ENCODE results near the gene PADI6.

The PADI6 gene

DNA sequence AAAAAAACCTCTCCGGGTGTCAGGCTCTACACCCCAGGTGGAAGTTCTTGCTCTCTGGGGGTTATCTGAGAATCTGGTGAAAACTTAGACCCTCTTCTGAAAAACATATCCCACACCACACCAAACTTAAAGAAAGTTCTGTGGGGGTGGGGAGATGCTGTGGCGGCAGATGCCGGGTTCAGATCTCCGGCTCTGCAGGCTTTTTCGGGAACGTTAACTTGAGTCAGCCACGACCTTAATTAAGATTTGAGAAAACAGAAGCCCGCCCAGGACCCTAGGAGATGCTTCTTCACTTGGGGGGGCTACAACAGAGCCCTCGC is 65.2 kb downstream of the PADI6 start:
- Histone ChIP-seq H3K36me3 (ENCODE audit: control insufficient read depth, insufficient read depth, low read length) (peaks cover 47% of the 10 kb centered on the region), H3K9ac (ENCODE audit: low read length) (peak overlapping the region; percentile 72), H3K4me3 (ENCODE audit: low read depth, low read length) (peak overlapping the region; percentile 69), H3K27ac (ENCODE audit: low read depth, low read length) (peak overlapping the region; percentile 35; the same call in 1 of the 2 replicates), H3K4me1 (ENCODE audit: control insufficient read depth, insufficient read depth, low read length) (peaks cover 61% of the 10 kb centered on the region), H3K9me3 (ENCODE audit: control insufficient read depth, insufficient read depth, low read depth, low read length) (no peaks in the 10 kb centered on the region), H3K27me3 (ENCODE audit: control insufficient read depth, insufficient read depth, low read length) (no peaks in the 10 kb centered on the region)

GRCh38 chr1:17437580-17438317 is 65.8 kb downstream of the PADI6 start:
- Histone ChIP-seq H3K27me3 (ENCODE audit: control insufficient read depth, insufficient read depth, low read length) (no peaks in the 10 kb centered on the region), H3K36me3 (ENCODE audit: control insufficient read depth, insufficient read depth, low read length) (peaks cover 43% of the 10 kb centered on the region)

DNA sequence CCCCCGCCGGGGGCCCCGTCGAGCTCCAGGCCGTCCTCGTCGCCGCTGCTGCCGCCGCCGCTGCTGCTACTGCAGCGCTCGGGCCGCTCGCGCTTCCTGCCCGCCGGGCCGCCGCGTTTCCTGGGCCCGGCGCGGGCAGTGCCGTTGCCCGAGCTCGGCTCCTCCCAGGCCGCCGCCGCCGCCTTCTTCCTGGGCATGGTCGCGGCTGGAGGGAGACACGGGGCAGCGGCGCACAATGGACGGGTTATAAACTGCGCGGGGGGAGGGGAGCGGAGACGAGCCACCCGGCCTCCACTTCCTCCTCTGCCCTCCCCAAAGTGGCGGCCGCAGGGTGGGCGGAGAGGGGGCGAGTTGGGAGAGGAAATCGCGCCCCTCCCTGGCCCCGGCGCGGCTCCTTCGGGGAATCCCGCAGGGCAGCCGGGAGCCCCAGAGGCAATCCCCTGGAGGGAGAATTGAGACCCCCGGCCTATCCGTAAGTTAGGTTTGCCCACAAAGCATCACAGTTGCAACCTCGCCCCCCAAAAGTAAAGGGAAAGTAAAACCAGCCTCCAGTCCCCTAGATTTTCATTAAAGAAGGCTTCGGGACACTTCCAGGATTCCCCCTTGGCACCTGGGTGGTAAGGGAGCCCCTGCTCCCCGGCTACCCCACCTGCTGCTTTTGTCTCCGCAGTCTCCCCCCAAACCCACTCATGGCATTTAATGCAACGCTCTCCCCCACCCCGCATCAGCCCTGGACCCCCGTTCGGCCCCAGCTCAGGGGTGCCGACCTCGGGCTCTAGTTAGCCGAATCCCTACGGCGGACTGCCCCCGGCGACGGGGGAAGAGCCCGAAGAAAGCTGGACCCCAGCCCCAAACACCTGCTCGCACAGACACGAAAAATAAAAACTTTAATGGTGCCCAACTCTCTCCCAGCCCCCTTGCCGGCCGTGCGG is 66.6 kb downstream of the PADI6 start:
- peak overlapping the region; percentile 97 for H3K9ac ChIP-seq (ENCODE audit: low read length)
- H3K9me3 ChIP-seq (ENCODE audit: control insufficient read depth, insufficient read depth, low read depth, low read length), result no peaks in the 10 kb centered on the region
- peaks cover 49% of the 10 kb centered on the region for H3K4me1 ChIP-seq (ENCODE audit: control insufficient read depth, insufficient read depth, low read length)
- H3K4me3 ChIP-seq (ENCODE audit: low read depth, low read length), result peak overlapping the region; percentile 91
- no peaks in the 10 kb centered on the region for H3K27me3 ChIP-seq (ENCODE audit: control insufficient read depth, insufficient read depth, low read length)
- peak overlapping the region; percentile 97 for H3K27ac ChIP-seq (ENCODE audit: low read depth, low read length)
- H3K36me3 ChIP-seq (ENCODE audit: control insufficient read depth, insufficient read depth, low read length), result peaks cover 35% of the 10 kb centered on the region

More at GRCh38 chr1:17437580-17438317, 65.8 kb downstream of the PADI6 start:
- Histone ChIP-seq H3K27ac (ENCODE audit: low read depth, low read length) (peak overlapping the region; percentile 97; the same call in 1 of the 2 replicates), H3K9ac (ENCODE audit: low read length) (peak overlapping the region; percentile 97), H3K4me3 (ENCODE audit: low read depth, low read length) (peak overlapping the region; percentile 91), H3K9me3 (ENCODE audit: control insufficient read depth, insufficient read depth, low read depth, low read length) (no peaks in the 10 kb centered on the region), H3K4me1 (ENCODE audit: control insufficient read depth, insufficient read depth, low read length) (peaks cover 56% of the 10 kb centered on the region)

GRCh38 chr1:17439250-17440073 is 67.5 kb downstream of the PADI6 start, which contains the start of gene RCC2:
TSS of gene RCC2 (minus strand) at chr1:17439677. CDS start at chr1:17438514, 1,163 bp downstream.
- H3K27me3 ChIP-seq (ENCODE audit: control insufficient read depth, insufficient read depth, low read length), result no peaks in the 10 kb centered on the region
- H3K9ac ChIP-seq (ENCODE audit: low read length), result peak within 1 kb of the TSS; percentile 97
- no peaks in the 10 kb centered on the region for H3K9me3 ChIP-seq (ENCODE audit: control insufficient read depth, insufficient read depth, low read depth, low read length)
- H3K4me3 ChIP-seq (ENCODE audit: low read depth, low read length), result peak within 1 kb of the TSS; percentile 91
- peaks cover 41% of the 10 kb centered on the region for H3K4me1 ChIP-seq (ENCODE audit: control insufficient read depth, insufficient read depth, low read length)
- peak within 1 kb of the TSS; percentile 97 for H3K27ac ChIP-seq (ENCODE audit: low read depth, low read length)
- peaks cover 27% of the 10 kb centered on the region for H3K36me3 ChIP-seq (ENCODE audit: control insufficient read depth, insufficient read depth, low read length)

- peaks cover 19% of the 10 kb centered on the region for H3K36me3 ChIP-seq (ENCODE audit: control insufficient read depth, insufficient read depth, low read length)
- H3K4me3 ChIP-seq (ENCODE audit: low read depth, low read length), result peak overlapping the region; percentile 91
- peaks cover 33% of the 10 kb centered on the region for H3K4me1 ChIP-seq (ENCODE audit: control insufficient read depth, insufficient read depth, low read length)
- H3K27ac ChIP-seq (ENCODE audit: low read depth, low read length), result peak overlapping the region; percentile 79; the same call in 1 of the 2 replicates
- H3K27me3 ChIP-seq (ENCODE audit: control insufficient read depth, insufficient read depth, low read length), result no peaks in the 10 kb centered on the region
- H3K9me3 ChIP-seq (ENCODE audit: control insufficient read depth, insufficient read depth, low read depth, low read length), result no peaks in the 10 kb centered on the region
- H3K9ac ChIP-seq (ENCODE audit: low read length), result peak overlapping the region; percentile 82
These were observed 68.3 kb downstream of the PADI6 start for GRCh38 chr1:17440074-17440826.

GRCh38 chr1:17440827-17441168 is 68.8 kb downstream of the PADI6 start:
- Histone ChIP-seq H3K4me3 (ENCODE audit: low read depth, low read length) (peak overlapping the region; percentile 91), H3K27me3 (ENCODE audit: control insufficient read depth, insufficient read depth, low read length) (no peaks in the 10 kb centered on the region), H3K9ac (ENCODE audit: low read length) (peak overlapping the region; percentile 82), H3K36me3 (ENCODE audit: control insufficient read depth, insufficient read depth, low read length) (peaks cover 14% of the 10 kb centered on the region), H3K9me3 (ENCODE audit: control insufficient read depth, insufficient read depth, low read depth, low read length) (no peaks in the 10 kb centered on the region), H3K27ac (ENCODE audit: low read depth, low read length) (no peak overlapping the region), H3K4me1 (ENCODE audit: control insufficient read depth, insufficient read depth, low read length) (peaks cover 30% of the 10 kb centered on the region)

- H3K36me3 ChIP-seq (ENCODE audit: control insufficient read depth, insufficient read depth, low read length), result peaks cover 8% of the 10 kb centered on the region
- no peaks in the 10 kb centered on the region for H3K9me3 ChIP-seq (ENCODE audit: control insufficient read depth, insufficient read depth, low read depth, low read length)
- peaks cover 29% of the 10 kb centered on the region for H3K4me1 ChIP-seq (ENCODE audit: control insufficient read depth, insufficient read depth, low read length)
- H3K27me3 ChIP-seq (ENCODE audit: control insufficient read depth, insufficient read depth, low read length), result no peaks in the 10 kb centered on the region
- no peak overlapping the region for H3K27ac ChIP-seq (ENCODE audit: low read depth, low read length)
- H3K9ac ChIP-seq (ENCODE audit: low read length), result peak overlapping the region; percentile 60
- peak overlapping the region; percentile 91 for H3K4me3 ChIP-seq (ENCODE audit: low read depth, low read length)
These were observed 69.4 kb downstream of the PADI6 start for GRCh38 chr1:17441265-17441992.

- no peaks in the 10 kb centered on the region for H3K27me3 ChIP-seq (ENCODE audit: control insufficient read depth, insufficient read depth, low read length)
- H3K27ac ChIP-seq (ENCODE audit: low read depth, low read length), result no peak overlapping the region
- peaks cover 24% of the 10 kb centered on the region for H3K4me1 ChIP-seq (ENCODE audit: control insufficient read depth, insufficient read depth, low read length)
- no peak overlapping the region for H3K9ac ChIP-seq (ENCODE audit: low read length)
- peaks cover 3% of the 10 kb centered on the region for H3K36me3 ChIP-seq (ENCODE audit: control insufficient read depth, insufficient read depth, low read length)
- H3K4me3 ChIP-seq (ENCODE audit: low read depth, low read length), result 0 out of 2 replicates have a peak overlapping the region, but pooled peaks have one; percentile 91
- H3K9me3 ChIP-seq (ENCODE audit: control insufficient read depth, insufficient read depth, low read depth, low read length), result no peaks in the 10 kb centered on the region
These were observed 70.0 kb downstream of the PADI6 start for GRCh38 chr1:17441993-17442357.

DNA sequence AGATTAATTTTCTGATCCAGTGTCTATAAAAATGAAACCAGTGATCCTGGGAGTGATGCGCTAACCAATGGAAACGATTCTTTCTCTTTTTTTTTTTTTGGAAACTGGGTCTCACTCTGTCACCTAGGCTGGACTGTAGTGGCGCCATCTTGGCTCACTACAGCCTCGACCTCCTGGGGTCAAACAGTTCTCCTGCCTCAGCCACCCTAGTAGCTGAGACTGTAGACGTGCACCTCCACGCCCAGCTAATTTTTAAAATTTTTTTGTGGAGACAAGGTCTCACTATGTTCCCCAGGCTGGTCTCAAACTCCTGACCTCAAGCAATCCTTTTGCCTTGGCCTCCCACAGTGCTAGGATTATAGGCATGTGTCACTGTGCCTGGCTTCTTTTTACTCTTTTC is 70.8 kb downstream of the PADI6 start:
- Histone ChIP-seq H3K4me1 (ENCODE audit: control insufficient read depth, insufficient read depth, low read length) (peaks cover 21% of the 10 kb centered on the region), H3K4me3 (ENCODE audit: low read depth, low read length) (no peak overlapping the region), H3K27ac (ENCODE audit: low read depth, low read length) (no peak overlapping the region), H3K36me3 (ENCODE audit: control insufficient read depth, insufficient read depth, low read length) (no peaks in the 10 kb centered on the region), H3K9me3 (ENCODE audit: control insufficient read depth, insufficient read depth, low read depth, low read length) (no peaks in the 10 kb centered on the region), H3K27me3 (ENCODE audit: control insufficient read depth, insufficient read depth, low read length) (no peaks in the 10 kb centered on the region), H3K9ac (ENCODE audit: low read length) (no peak overlapping the region)
